Neural progenitor cell (in vitro differentiated cells): ENCODE results near the gene KSR1. TPM values are rescaled to one million over a fixed set of nuclear protein-coding genes. Genes with fewer than 3 reads are reported as not detected.

ENCODE experiments used
- DNase-seq: peaks from one replicate; pipeline ENCODE4 v3.0.0-alpha.2; 2016; ENCODE audit warnings: low spot score
- H2AFZ ChIP-seq: fragments of 200-600 bp; sonication (generic); replicated peaks from 2 replicates; pipeline ENCODE4 v1.6.1; 2016; ENCODE audit warnings: antibody characterized with exemption
- H3F3A ChIP-seq: fragments of 200-600 bp; sonication (generic); 2 replicates; pipeline ENCODE4 v1.6.1; 2016; ENCODE audit warnings: antibody characterized with exemption, low read depth
- H3K27ac ChIP-seq: fragments of 200-600 bp; sonication (generic); 2 replicates; pipeline ENCODE4 v1.5.1; 2016; ENCODE audit warnings: mild to moderate bottlenecking
- H3K27me3 ChIP-seq: fragments of 200-600 bp; sonication (generic); 2 replicates; pipeline ENCODE4 v1.6.1; 2016; ENCODE audit warnings: mild to moderate bottlenecking, moderate library complexity
- H3K36me3 ChIP-seq: fragments of 200-600 bp; sonication (generic); 2 replicates; pipeline ENCODE4 v1.5.1; 2016
- H3K4me1 ChIP-seq: fragments of 200-600 bp; sonication (generic); 2 replicates; pipeline ENCODE4 v1.6.1; 2016; ENCODE audit warnings: mixed run types
- H3K4me2 ChIP-seq: fragments of 200-600 bp; sonication (generic); 2 replicates; pipeline ENCODE4 v1.6.1; 2016
- H3K4me3 ChIP-seq: fragments of 200-600 bp; sonication (generic); 2 replicates; pipeline ENCODE4 v1.5.1; 2016
- H3K79me2 ChIP-seq: fragments of 200-600 bp; sonication (generic); 2 replicates; pipeline ENCODE4 v1.6.1; 2016; ENCODE audit warnings: low read depth
- H3K9ac ChIP-seq: fragments of 200-600 bp; sonication (generic); 2 replicates; pipeline ENCODE4 v1.6.1; 2016
- H3K9me3 ChIP-seq: fragments of 200-600 bp; sonication (generic); 2 replicates; pipeline ENCODE4 v1.5.1; 2016; ENCODE audit warnings: low read depth
- H4K20me1 ChIP-seq: fragments of 200-600 bp; sonication (generic); 2 replicates; pipeline ENCODE4 v1.6.1; 2016; ENCODE audit warnings: low read depth
- H3K27ac Mint-ChIP-seq: 3 replicates; pipeline ENCODE4 v1.8.0; 2021; ENCODE audit warnings: mixed read lengths
- H3K27me3 Mint-ChIP-seq: 2 replicates; pipeline ENCODE4 v1.8.0; 2022; ENCODE audit warnings: low read depth, mild to moderate bottlenecking, inconsistent platforms, moderate library complexity, mixed read lengths; ENCODE audit not compliant: insufficient read depth
- H3K36me3 Mint-ChIP-seq: 3 replicates; pipeline ENCODE4 v1.8.0; 2021; ENCODE audit warnings: mixed read lengths
- H3K4me1 Mint-ChIP-seq: 3 replicates; pipeline ENCODE4 v1.8.0; 2021; ENCODE audit warnings: mixed read lengths
- H3K4me3 Mint-ChIP-seq: 3 replicates; pipeline ENCODE4 v1.8.0; 2021; ENCODE audit warnings: mild to moderate bottlenecking, moderate library complexity, mixed read lengths
- H3K9me3 Mint-ChIP-seq: 3 replicates; pipeline ENCODE4 v1.8.0; 2020; ENCODE audit warnings: mixed read lengths
- EZH2 ChIP-seq: fragments of 200-600 bp; sonication (generic); IDR thresholded peaks from 2 replicates; pipeline ENCODE4 v1.6.1; 2017; ENCODE audit warnings: antibody characterized with exemption, mild to moderate bottlenecking, moderate library complexity
- EZH2phosphoT487 ChIP-seq: fragments of 200-600 bp; sonication (generic); IDR thresholded peaks from 2 replicates; pipeline ENCODE4 v1.6.1; 2017; ENCODE audit warnings: antibody characterized with exemption
- total RNA-seq: library from RNA; depleted of rRNA; stranded (reverse); fragments of >200 nt; gene quantifications from 2 replicates; pipeline ENCODE4 v1.2.3, GENCODE V29; 2015; ENCODE audit warnings: low replicate concordance
- TF ChIP-seq, protein P1 (sequence below): fragments of 200-600 bp; sonication (generic); IDR thresholded peaks from 2 replicates; pipeline ENCODE4 v1.5.1; 2017; ENCODE audit warnings: antibody characterized with exemption, mild to moderate bottlenecking

The KSR1 gene
- total RNA-seq, 1 donor from 2014 or later: 16.4 TPM

DNA sequence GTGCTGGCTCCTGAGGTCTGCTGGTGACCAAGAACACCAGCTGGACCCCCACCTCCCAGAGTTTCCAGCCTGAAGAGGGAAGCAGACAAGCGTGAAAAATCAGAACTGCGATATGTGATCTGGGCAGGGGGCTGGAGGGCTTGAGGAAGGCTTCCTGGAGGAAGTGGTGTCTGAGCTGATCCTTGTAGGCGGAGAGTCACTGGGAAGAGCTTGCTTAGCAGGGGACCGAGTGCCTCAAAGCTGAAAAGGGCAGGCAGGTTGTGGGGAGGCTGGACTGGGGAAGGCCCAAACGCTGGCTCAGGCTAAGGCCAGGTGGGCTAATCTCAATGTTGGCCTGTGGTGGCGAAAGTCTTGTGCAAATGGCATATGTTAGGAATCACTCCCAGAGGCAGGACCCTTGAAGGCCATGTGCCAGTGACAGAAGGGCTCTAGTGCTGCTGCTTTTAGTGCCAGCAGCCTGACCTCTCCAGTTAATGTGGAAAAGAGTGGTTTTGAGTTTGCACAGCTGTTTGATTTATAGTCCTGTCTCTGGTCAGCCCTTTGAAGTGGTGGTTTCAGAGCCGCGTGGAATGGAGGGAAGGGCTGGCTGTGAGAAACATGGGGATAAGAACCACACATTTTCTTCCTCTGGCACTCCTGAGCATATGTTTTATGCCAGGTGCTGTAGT lies 89.4 kb downstream of the KSR1 start:
- Histone ChIP-seq H3K27ac (no peak overlapping the region), H3K79me2 (peaks cover 8% of the 10 kb centered on the region), H3K36me3 (no peaks in the 10 kb centered on the region), H2AFZ (no peak overlapping the region), H4K20me1 (no peaks in the 10 kb centered on the region), H3K4me2 (no peak overlapping the region), H3K9me3 (no peaks in the 10 kb centered on the region), H3K4me1 (no peaks in the 10 kb centered on the region), H3F3A (no peaks in the 10 kb centered on the region), H3K27me3 (no peaks in the 10 kb centered on the region), H3K9ac (no peak overlapping the region), H3K4me3 (no peak overlapping the region)
- Mint-ChIP-seq H3K36me3 (no peaks in the 10 kb centered on the region), H3K27me3 (no peaks in the 10 kb centered on the region), H3K9me3 (no peaks in the 10 kb centered on the region), H3K4me1 (peaks cover 21% of the 10 kb centered on the region), H3K27ac (no peak overlapping the region), H3K4me3 (no peak overlapping the region)
- TF ChIP-seq EZH2phosphoT487 (no peak), EZH2 (no peak)
- TF ChIP-seq, protein P1, sequence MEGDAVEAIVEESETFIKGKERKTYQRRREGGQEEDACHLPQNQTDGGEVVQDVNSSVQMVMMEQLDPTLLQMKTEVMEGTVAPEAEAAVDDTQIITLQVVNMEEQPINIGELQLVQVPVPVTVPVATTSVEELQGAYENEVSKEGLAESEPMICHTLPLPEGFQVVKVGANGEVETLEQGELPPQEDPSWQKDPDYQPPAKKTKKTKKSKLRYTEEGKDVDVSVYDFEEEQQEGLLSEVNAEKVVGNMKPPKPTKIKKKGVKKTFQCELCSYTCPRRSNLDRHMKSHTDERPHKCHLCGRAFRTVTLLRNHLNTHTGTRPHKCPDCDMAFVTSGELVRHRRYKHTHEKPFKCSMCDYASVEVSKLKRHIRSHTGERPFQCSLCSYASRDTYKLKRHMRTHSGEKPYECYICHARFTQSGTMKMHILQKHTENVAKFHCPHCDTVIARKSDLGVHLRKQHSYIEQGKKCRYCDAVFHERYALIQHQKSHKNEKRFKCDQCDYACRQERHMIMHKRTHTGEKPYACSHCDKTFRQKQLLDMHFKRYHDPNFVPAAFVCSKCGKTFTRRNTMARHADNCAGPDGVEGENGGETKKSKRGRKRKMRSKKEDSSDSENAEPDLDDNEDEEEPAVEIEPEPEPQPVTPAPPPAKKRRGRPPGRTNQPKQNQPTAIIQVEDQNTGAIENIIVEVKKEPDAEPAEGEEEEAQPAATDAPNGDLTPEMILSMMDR: no peak
- no peak for DNase-seq

DNA sequence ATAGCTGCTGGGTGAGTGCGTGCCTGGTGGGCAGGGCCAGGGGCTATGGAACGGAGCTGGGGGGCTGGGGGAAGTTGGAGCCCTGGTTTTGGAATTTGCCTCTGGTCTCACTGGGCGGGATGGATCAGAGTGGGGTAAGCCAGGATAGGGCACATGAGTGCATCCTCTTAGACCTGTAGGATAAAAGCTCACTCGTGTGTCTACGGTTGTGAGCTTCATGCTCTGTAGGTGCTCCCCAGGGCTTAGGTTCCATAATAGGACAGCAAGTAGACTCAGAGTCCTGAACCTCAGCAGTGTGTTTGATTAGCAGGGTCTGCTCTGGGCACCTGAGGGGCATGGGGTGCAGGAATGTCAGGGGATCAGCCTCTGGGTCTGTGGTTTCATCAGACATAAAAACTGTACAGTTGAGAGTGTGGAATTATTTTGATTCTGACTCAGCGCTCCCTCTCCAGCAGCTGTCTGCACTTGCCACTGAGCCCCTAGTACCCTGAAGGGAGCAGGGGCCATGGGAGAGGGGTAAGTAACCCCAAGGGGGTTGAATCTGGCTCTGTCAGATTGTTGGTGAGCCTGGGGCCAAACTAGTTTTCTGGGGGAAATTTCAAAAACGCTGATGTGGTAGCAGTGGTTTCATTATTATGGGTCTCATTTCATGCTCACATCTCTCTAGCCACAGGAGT lies 90.5 kb downstream of the KSR1 start:
- TF ChIP-seq, protein P1: no peak
- TF ChIP-seq EZH2phosphoT487 (no peak), EZH2 (no peak)
- H3K4me1 ChIP-seq: no peaks in the 10 kb centered on the region
- Mint-ChIP-seq H3K36me3 (no peaks in the 10 kb centered on the region), H3K27me3 (no peaks in the 10 kb centered on the region), H3K4me3 (no peak overlapping the region), H3K27ac (peak overlapping the region; percentile 27), H3K4me1 (peaks cover 23% of the 10 kb centered on the region), H3K9me3 (no peaks in the 10 kb centered on the region)
- H3K79me2 ChIP-seq: peaks cover 8% of the 10 kb centered on the region
- H3K36me3 ChIP-seq: no peaks in the 10 kb centered on the region
- H3K27me3 ChIP-seq: no peaks in the 10 kb centered on the region
- no peaks in the 10 kb centered on the region for H3K9me3 ChIP-seq
- DNase-seq: no peak
- no peak overlapping the region for H2AFZ ChIP-seq
- no peak overlapping the region for H3K4me2 ChIP-seq
- H3K9ac ChIP-seq: no peak overlapping the region
- no peaks in the 10 kb centered on the region for H3F3A ChIP-seq
- no peak overlapping the region for H3K27ac ChIP-seq
- no peak overlapping the region for H3K4me3 ChIP-seq
- no peaks in the 10 kb centered on the region for H4K20me1 ChIP-seq

DNA sequence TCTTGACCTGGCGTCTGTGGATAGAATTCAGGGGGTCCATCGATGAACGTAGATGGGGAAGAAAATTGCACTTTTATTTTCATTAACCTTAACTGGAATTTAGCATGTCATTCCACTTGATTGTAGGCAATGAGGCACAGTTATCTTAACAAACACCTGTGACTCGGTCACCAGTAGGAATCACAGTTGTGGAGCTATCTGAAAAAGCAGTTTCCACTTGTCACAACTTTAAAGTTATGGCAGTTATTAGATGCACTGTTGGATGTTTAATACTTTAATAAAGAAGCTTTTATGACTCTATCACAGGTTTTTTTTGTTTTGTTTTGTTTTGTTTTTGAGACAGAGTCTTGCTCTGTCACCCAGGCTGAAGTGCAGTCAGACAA lies 91.0 kb downstream of the KSR1 start:
- Histone ChIP-seq H2AFZ (no peak overlapping the region), H3K4me1 (no peaks in the 10 kb centered on the region), H3K36me3 (no peaks in the 10 kb centered on the region), H3K4me2 (no peak overlapping the region), H3K4me3 (no peak overlapping the region), H4K20me1 (no peaks in the 10 kb centered on the region), H3K79me2 (peaks cover 8% of the 10 kb centered on the region), H3K27ac (no peak overlapping the region), H3K27me3 (no peaks in the 10 kb centered on the region), H3K9ac (no peak overlapping the region), H3F3A (no peaks in the 10 kb centered on the region), H3K9me3 (no peaks in the 10 kb centered on the region)
- Mint-ChIP-seq H3K9me3 (no peaks in the 10 kb centered on the region), H3K27me3 (peaks cover 3% of the 10 kb centered on the region), H3K4me1 (peaks cover 26% of the 10 kb centered on the region), H3K36me3 (peaks cover 3% of the 10 kb centered on the region), H3K4me3 (no peak overlapping the region), H3K27ac (peak overlapping the region; percentile 27)
- DNase-seq: no peak
- TF ChIP-seq, protein P1: no peak
- TF ChIP-seq EZH2phosphoT487 (no peak), EZH2 (no peak)
